Keratinocyte (primary cell): ENCODE measurements around the gene CIT. TPM values are rescaled to one million over a fixed set of nuclear protein-coding genes. Genes with fewer than 3 reads are reported as not detected.

ENCODE experiments used
- DNase-seq: peaks from one replicate; pipeline ENCODE4 v3.0.0-alpha.2; 2011; ENCODE audit warnings: low read depth, missing footprints, low spot score
- FAIRE-seq: peaks from 2 replicates; lab custom pipeline; 2011; peaks lifted over from hg19 to GRCh38; lab: Jason Lieb, UNC
- H2AFZ ChIP-seq: 2 replicates; pipeline ENCODE4 v1.6.0; 2012; ENCODE audit warnings: low read length, control low read depth, inconsistent platforms; ENCODE audit not compliant: control insufficient read depth
- H3K27ac ChIP-seq: 2 replicates; pipeline ENCODE4 v1.5.1; 2011; ENCODE audit warnings: low read length; ENCODE audit not compliant: control insufficient read depth, insufficient read depth
- H3K27me3 ChIP-seq: 3 replicates; pipeline ENCODE4 v1.6.0; 2011; ENCODE audit warnings: low read length; ENCODE audit not compliant: control insufficient read depth, insufficient read depth; ENCODE audit errors: extremely low read depth
- H3K36me3 ChIP-seq, 2 experiments: 2 replicates in 1 of 2; 3 replicates in 1 of 2; pipeline ENCODE4 v1.5.1; 2011; ENCODE audit warnings: low read length in 2 of 2, mild to moderate bottlenecking in 1 of 2; ENCODE audit not compliant: control insufficient read depth in 2 of 2, insufficient read depth in 2 of 2; ENCODE audit errors: extremely low read depth in 1 of 2
- H3K4me1 ChIP-seq: 3 replicates; pipeline ENCODE4 v1.5.1; 2011; ENCODE audit warnings: low read length; ENCODE audit not compliant: control insufficient read depth, insufficient read depth; ENCODE audit errors: extremely low read depth
- H3K4me2 ChIP-seq: 3 replicates; pipeline ENCODE4 v1.6.0; 2011; ENCODE audit warnings: low read depth, low read length; ENCODE audit not compliant: control insufficient read depth, insufficient read depth; ENCODE audit errors: extremely low read depth
- H3K4me3 ChIP-seq, 3 experiments: fragments of 200-600 bp in 1 of 3; sonication (generic) in 1 of 3; 2 replicates in 2 of 3; 3 replicates in 1 of 3; pipeline ENCODE4 v1.5.1; 2011 to 2016; ENCODE audit warnings: low read length in 3 of 3, mild to moderate bottlenecking in 3 of 3, control low read depth in 2 of 3, inconsistent platforms in 1 of 3, low read depth in 1 of 3, mixed read lengths in 1 of 3, mixed run types in 1 of 3, moderate library complexity in 1 of 3; ENCODE audit not compliant: control insufficient read depth in 2 of 3, insufficient read depth in 2 of 3; ENCODE audit errors: extremely low read depth in 1 of 3
- H3K79me2 ChIP-seq: 2 replicates; pipeline ENCODE4 v1.6.0; 2012; ENCODE audit warnings: low read length; ENCODE audit not compliant: control insufficient read depth, insufficient read depth
- H3K9ac ChIP-seq: 3 replicates; pipeline ENCODE4 v1.6.0; 2011; ENCODE audit warnings: low read length; ENCODE audit not compliant: control insufficient read depth, insufficient read depth; ENCODE audit errors: extremely low read depth
- H3K9me1 ChIP-seq: 3 replicates; pipeline ENCODE4 v1.6.0; 2011; ENCODE audit warnings: low read length; ENCODE audit not compliant: control insufficient read depth, insufficient read depth; ENCODE audit errors: extremely low read depth
- H3K9me3 ChIP-seq: 2 replicates; pipeline ENCODE4 v1.5.1; 2012; ENCODE audit warnings: low read depth, low read length; ENCODE audit not compliant: control insufficient read depth
- H4K20me1 ChIP-seq: 3 replicates; pipeline ENCODE4 v1.6.0; 2011; ENCODE audit warnings: low read length; ENCODE audit not compliant: control insufficient read depth, insufficient read depth; ENCODE audit errors: extremely low read depth
- CTCF ChIP-seq, 3 experiments: IDR thresholded peaks in 1 of 3; conservative IDR thresholded peaks in 1 of 3; optimal IDR thresholded peaks in 1 of 3; 2 replicates in 2 of 3; 3 replicates in 1 of 3; pipeline versions ENCODE3 to v1.5.1; 2011; ENCODE audit warnings: low read length in 3 of 3, mild to moderate bottlenecking in 3 of 3, moderate library complexity in 2 of 3, control low read depth in 1 of 3, inconsistent platforms in 1 of 3; ENCODE audit not compliant: insufficient read depth in 2 of 3; ENCODE audit errors: extremely low read depth in 1 of 3
- EZH2 ChIP-seq: IDR thresholded peaks from one replicate; pipeline ENCODE4 v1.6.1; 2012; ENCODE audit warnings: inconsistent platforms, mild to moderate bottlenecking, low read length, moderate library complexity
- dilution Hi-C: fragments of 300-500 bp; cut with MboI; formaldehyde crosslinking; loops from one replicate; pipeline ENCODE4 v1.7.0; 2020; ENCODE audit warnings: low sequenced_read_pairs; ENCODE audit not compliant: extremely low pct_ligation_motif_present
- polyA plus RNA-seq, 5 experiments: library from polyadenylated mRNA; depleted of rRNA in 3 of 5; stranded (reverse) in 3 of 5; stranded (forward) in 1 of 5; unstranded in 1 of 5; fragments of >200 nt; gene quantifications; 1 replicate in 1 of 5; 2 replicates in 3 of 5; 3 replicates in 1 of 5; pipeline versions ENCODE4 v1.2.1 to v1.2.3, GENCODE V29; 2011 to 2012; ENCODE audit warnings: missing spikeins in 2 of 5, low read depth in 1 of 5, low replicate concordance in 1 of 5

Gene CIT
- polyA plus RNA-seq, 1 donor (not counting 4 experiments of a cell fraction or from before 2014, with no cell fraction given): 6.2 TPM

GRCh38 chr12:119715268-119715620 is 161.9 kb downstream of the CIT start:
- no peak overlapping the region for H3K27ac ChIP-seq
- no peak overlapping the region for H3K4me2 ChIP-seq
- peaks cover 0 to 26% of the 10 kb centered on the region in 2 experiments for H3K36me3 ChIP-seq
- H3K9me3 ChIP-seq: no peaks in the 10 kb centered on the region
- TF ChIP-seq CTCF (optimal IDR thresholded peaks at IDR 0.05 in 1 of 3, IDR thresholded peaks at IDR 0.05 in 1 of 3, conservative IDR thresholded peaks at IDR 0.05 in 1 of 3; ENCODE audit: extremely low read depth in 1 of 3, insufficient read depth in 2 of 3, low read length in 3 of 3): no peak
- no peak for TF ChIP-seq EZH2
- no peak overlapping the region for H2AFZ ChIP-seq
- H3K4me3 ChIP-seq: no peak overlapping the region
- H4K20me1 ChIP-seq: no peaks in the 10 kb centered on the region
- FAIRE-seq: peak; percentile 48
- no peak overlapping the region for H3K9ac ChIP-seq
- H3K9me1 ChIP-seq: no peaks in the 10 kb centered on the region
- DNase-seq: peak; percentile 40
- no peaks in the 10 kb centered on the region for H3K27me3 ChIP-seq
- dilution Hi-C loops: no loop called here
- peaks cover 15% of the 10 kb centered on the region for H3K4me1 ChIP-seq
- no peaks in the 10 kb centered on the region for H3K79me2 ChIP-seq

GRCh38 chr12:119714614-119715267 is 162.4 kb downstream of the CIT start:
- no peaks in the 10 kb centered on the region for H3K27me3 ChIP-seq
- no peak overlapping the region for H3K4me3 ChIP-seq
- FAIRE-seq (no peak), DNase-seq (no peak)
- H2AFZ ChIP-seq: no peak overlapping the region
- no peaks in the 10 kb centered on the region for H3K9me1 ChIP-seq
- peaks cover 2 to 31% of the 10 kb centered on the region in 2 experiments for H3K36me3 ChIP-seq
- H3K9me3 ChIP-seq: no peaks in the 10 kb centered on the region
- no peaks in the 10 kb centered on the region for H3K79me2 ChIP-seq
- dilution Hi-C loops: no loop called here
- no peak overlapping the region for H3K4me2 ChIP-seq
- no peak overlapping the region for H3K9ac ChIP-seq
- H3K27ac ChIP-seq: no peak overlapping the region
- TF ChIP-seq EZH2: no peak
- no peak for TF ChIP-seq CTCF (optimal IDR thresholded peaks at IDR 0.05 in 1 of 3, IDR thresholded peaks at IDR 0.05 in 1 of 3, conservative IDR thresholded peaks at IDR 0.05 in 1 of 3; ENCODE audit: extremely low read depth in 1 of 3, insufficient read depth in 2 of 3, low read length in 3 of 3)
- H3K4me1 ChIP-seq: peaks cover 15% of the 10 kb centered on the region
- H4K20me1 ChIP-seq: no peaks in the 10 kb centered on the region
